CD14-positive monocyte (primary cell): ENCODE data around the gene FOXO3. TPM values are rescaled to one million over a fixed set of nuclear protein-coding genes. Genes with fewer than 3 reads are reported as not detected.

ENCODE experiments used
- DNase-seq, 3 donors: peaks; one replicate each; pipeline ENCODE4 v3.0.0-alpha.2; 2011 to 2022
- H2AFZ ChIP-seq: 2 replicates; pipeline ENCODE4 v1.6.0; 2012; ENCODE audit warnings: mild to moderate bottlenecking, low read depth, low read length, inconsistent platforms; ENCODE audit not compliant: insufficient read depth, poor library complexity, severe bottlenecking
- H3K27ac ChIP-seq, 2 donors: 1 replicate in 1 of 2; 2 replicates in 1 of 2; pipeline ENCODE4 v1.5.1; 2012 to 2013; ENCODE audit warnings: low read length in 2 of 2, control low read depth in 1 of 2, inconsistent platforms in 1 of 2, low read depth in 1 of 2, mild to moderate bottlenecking in 1 of 2
- H3K27me3 ChIP-seq, 2 donors: one replicate each; pipeline versions ENCODE4 v1.6.0 to v1.6.1; 2011 to 2013; ENCODE audit warnings: low read length in 2 of 2; ENCODE audit not compliant: control insufficient read depth in 2 of 2, insufficient read depth in 2 of 2
- H3K36me3 ChIP-seq, 2 donors: replicated peaks in 1 of 2; 1 replicate in 1 of 2; 2 replicates in 1 of 2; pipeline versions ENCODE4 v1.5.1 to v1.6.1; 2012 to 2013; ENCODE audit warnings: low read length in 2 of 2, control low read depth in 1 of 2, inconsistent platforms in 1 of 2, mild to moderate bottlenecking in 1 of 2; ENCODE audit not compliant: insufficient read depth in 2 of 2, control insufficient read depth in 1 of 2
- H3K4me1 ChIP-seq, 2 donors: 1 replicate in 1 of 2; 2 replicates in 1 of 2; pipeline versions ENCODE4 v1.5.1 to v1.6.1; 2012 to 2013; ENCODE audit warnings: low read length in 2 of 2, control low read depth in 1 of 2, inconsistent platforms in 1 of 2, mild to moderate bottlenecking in 1 of 2, moderate library complexity in 1 of 2; ENCODE audit not compliant: insufficient read depth in 2 of 2, control insufficient read depth in 1 of 2
- H3K4me2 ChIP-seq: replicated peaks from 2 replicates; pipeline ENCODE3; 2012; ENCODE audit warnings: low read length, moderate library complexity, mild to moderate bottlenecking; ENCODE audit not compliant: poor library complexity, severe bottlenecking; ENCODE audit errors: extremely low read depth
- H3K4me3 ChIP-seq, 3 experiments: fragments of 200-600 bp in 1 of 3; sonication (generic) in 1 of 3; replicated peaks in 1 of 3; 1 replicate in 2 of 3; 2 replicates in 1 of 3; pipeline ENCODE4 v1.5.1; 2011 to 2013; ENCODE audit warnings: low read length in 3 of 3, mild to moderate bottlenecking in 3 of 3, control low read depth in 2 of 3, low read depth in 2 of 3, inconsistent platforms in 1 of 3, moderate library complexity in 1 of 3
- H3K79me2 ChIP-seq: 2 replicates; pipeline ENCODE4 v1.6.0; 2012; ENCODE audit warnings: mild to moderate bottlenecking, control low read depth, inconsistent platforms, low read length, moderate library complexity; ENCODE audit not compliant: insufficient read depth
- H3K9ac ChIP-seq: 2 replicates; pipeline ENCODE4 v1.6.0; 2017; ENCODE audit warnings: low read length, mild to moderate bottlenecking; ENCODE audit not compliant: insufficient read depth, poor library complexity, severe bottlenecking
- H3K9me3 ChIP-seq, 2 donors: replicated peaks in 1 of 2; 1 replicate in 1 of 2; 2 replicates in 1 of 2; pipeline versions ENCODE4 v1.5.1 to v1.6.1; 2012 to 2013; ENCODE audit warnings: low read length in 2 of 2, control low read depth in 1 of 2; ENCODE audit not compliant: control insufficient read depth in 1 of 2, insufficient read depth in 1 of 2
- H4K20me1 ChIP-seq: 2 replicates; pipeline ENCODE4 v1.6.0; 2012; ENCODE audit warnings: mild to moderate bottlenecking, low read length, control low read depth, moderate library complexity; ENCODE audit not compliant: insufficient read depth
- H3K27ac Mint-ChIP-seq, 7 donors: one replicate each; pipeline ENCODE4 v1.8.0; 2020; ENCODE audit warnings: mild to moderate bottlenecking in 7 of 7, mixed read lengths in 7 of 7, moderate library complexity in 6 of 7, inconsistent platforms in 2 of 7
- H3K27me3 Mint-ChIP-seq, 3 donors: one replicate each; pipeline ENCODE4 v1.8.0; 2021 to 2022; ENCODE audit warnings: low read depth in 3 of 3, mild to moderate bottlenecking in 3 of 3, mixed read lengths in 3 of 3, moderate library complexity in 3 of 3, inconsistent platforms in 1 of 3
- H3K36me3 Mint-ChIP-seq, 2 donors: one replicate each; pipeline ENCODE4 v1.8.0; 2020; ENCODE audit warnings: mixed read lengths in 2 of 2, inconsistent platforms in 1 of 2, mild to moderate bottlenecking in 1 of 2
- H3K4me1 Mint-ChIP-seq: one replicate; pipeline ENCODE4 v1.8.0; 2020; ENCODE audit warnings: mild to moderate bottlenecking, mixed read lengths
- H3K4me3 Mint-ChIP-seq, 2 donors: one replicate each; pipeline ENCODE4 v1.8.0; 2020; ENCODE audit warnings: mild to moderate bottlenecking in 2 of 2, mixed read lengths in 2 of 2, moderate library complexity in 1 of 2
- H3K9me3 Mint-ChIP-seq, 7 donors: one replicate each; pipeline ENCODE4 v1.8.0; 2020 to 2022; ENCODE audit warnings: mixed read lengths in 7 of 7, mild to moderate bottlenecking in 6 of 7, moderate library complexity in 6 of 7, inconsistent platforms in 2 of 7
- WGBS: methylation state at CpG from one replicate; pipeline ENCODE4 v1.1.5; 2013; ENCODE audit warnings: missing lambda C conversion rate; ENCODE audit not compliant: insufficient coverage; 5-methylcytosine and 5-hydroxymethylcytosine counted together
- intact Hi-C, 2 donors: fragments of 100-400 bp; cut with micrococcal nuclease; formaldehyde crosslinking; loops; one replicate each; pipeline versions ENCODE4 v1.15.0 to v1.15.1; 2023
- polyA plus RNA-seq, 3 donors: library from polyadenylated mRNA; depleted of rRNA in 1 of 3; unstranded in 2 of 3; stranded (reverse) in 1 of 3; fragments of 300-500 nt in 2 of 3; fragments of >200 nt in 1 of 3; fragmentation: Illumina TruSeq in 2 of 3; gene quantifications; 1 replicate in 2 of 3; 2 replicates in 1 of 3; pipeline ENCODE4 v1.2.3, GENCODE V29; 2012 to 2021
- TF ChIP-seq, protein P1 (sequence below): fragments of 200-600 bp; IDR thresholded peaks from one replicate; pipeline ENCODE4 v1.8.0; 2022; ENCODE audit warnings: antibody characterized with exemption, mild to moderate bottlenecking

The FOXO3 gene
- polyA plus RNA-seq, 3 donors, result 15.4 to 23.2 (median 17.5) TPM

DNA sequence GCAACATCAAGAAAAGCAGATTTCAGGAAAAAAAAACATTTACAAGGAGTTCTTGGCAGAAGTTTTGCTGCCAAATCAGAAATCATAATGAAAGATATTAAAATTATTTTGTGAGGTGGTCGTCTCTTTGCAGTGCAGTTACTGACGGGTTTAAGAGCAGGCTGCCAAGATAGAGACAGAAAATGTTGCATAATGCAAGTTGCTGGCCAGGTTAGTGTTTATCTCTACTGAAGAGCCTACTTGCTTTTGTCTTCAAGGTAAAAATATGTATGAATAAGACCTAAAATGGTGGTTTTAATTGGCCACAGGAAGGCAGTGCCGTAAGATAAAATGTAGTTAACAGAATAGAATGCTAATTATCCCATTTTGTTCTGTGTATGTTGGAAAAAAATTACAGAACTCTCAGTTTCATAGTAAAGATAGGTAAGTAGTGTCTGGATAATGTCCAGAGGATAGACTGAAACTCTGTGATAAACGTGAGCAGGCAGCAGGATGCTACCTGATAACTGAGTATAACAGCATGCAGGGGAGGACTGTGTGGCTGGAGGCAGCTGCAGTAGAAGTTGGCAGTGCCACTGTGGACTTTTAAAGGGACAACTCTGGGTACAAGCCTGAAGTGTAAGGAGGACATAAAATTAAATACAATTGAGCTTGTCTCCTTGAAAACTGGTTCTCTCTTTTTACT lies 13.9 kb downstream of the FOXO3 start:
- Mint-ChIP-seq H3K27ac (peak overlapping the region in 1 of 7 donors; percentile 62), H3K4me3 (no peak overlapping the region), H3K36me3 (peaks cover 53 to 68% of the 10 kb centered on the region in 2 donors), H3K27me3 (peaks cover 0 to 5% (median 0%) of the 10 kb centered on the region in 3 donors), H3K9me3 (no peaks in the 10 kb centered on the region), H3K4me1 (peaks cover 63% of the 10 kb centered on the region)
- peaks cover 92% of the 10 kb centered on the region for H3K79me2 ChIP-seq
- H3K9ac ChIP-seq, result no peak overlapping the region
- no peaks in the 10 kb centered on the region for H3K27me3 ChIP-seq
- H2AFZ ChIP-seq, result no peak overlapping the region
- H3K4me2 ChIP-seq, result no peak overlapping the region
- intact Hi-C loops, result no loop called here
- 63% methylated on average over 2 of the region's 4 CpGs for WGBS
- peaks cover 98% of the 10 kb centered on the region for H4K20me1 ChIP-seq
- peaks cover 26 to 31% of the 10 kb centered on the region in 2 donors for H3K4me1 ChIP-seq
- H3K27ac ChIP-seq, result no peak overlapping the region
- H3K36me3 ChIP-seq, result peaks cover 21 to 55% of the 10 kb centered on the region in 2 donors
- no peaks in the 10 kb centered on the region for H3K9me3 ChIP-seq
- no peak overlapping the region for H3K4me3 ChIP-seq
- TF ChIP-seq, protein P1, sequence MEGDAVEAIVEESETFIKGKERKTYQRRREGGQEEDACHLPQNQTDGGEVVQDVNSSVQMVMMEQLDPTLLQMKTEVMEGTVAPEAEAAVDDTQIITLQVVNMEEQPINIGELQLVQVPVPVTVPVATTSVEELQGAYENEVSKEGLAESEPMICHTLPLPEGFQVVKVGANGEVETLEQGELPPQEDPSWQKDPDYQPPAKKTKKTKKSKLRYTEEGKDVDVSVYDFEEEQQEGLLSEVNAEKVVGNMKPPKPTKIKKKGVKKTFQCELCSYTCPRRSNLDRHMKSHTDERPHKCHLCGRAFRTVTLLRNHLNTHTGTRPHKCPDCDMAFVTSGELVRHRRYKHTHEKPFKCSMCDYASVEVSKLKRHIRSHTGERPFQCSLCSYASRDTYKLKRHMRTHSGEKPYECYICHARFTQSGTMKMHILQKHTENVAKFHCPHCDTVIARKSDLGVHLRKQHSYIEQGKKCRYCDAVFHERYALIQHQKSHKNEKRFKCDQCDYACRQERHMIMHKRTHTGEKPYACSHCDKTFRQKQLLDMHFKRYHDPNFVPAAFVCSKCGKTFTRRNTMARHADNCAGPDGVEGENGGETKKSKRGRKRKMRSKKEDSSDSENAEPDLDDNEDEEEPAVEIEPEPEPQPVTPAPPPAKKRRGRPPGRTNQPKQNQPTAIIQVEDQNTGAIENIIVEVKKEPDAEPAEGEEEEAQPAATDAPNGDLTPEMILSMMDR, result no peak
- no peak for DNase-seq

DNA sequence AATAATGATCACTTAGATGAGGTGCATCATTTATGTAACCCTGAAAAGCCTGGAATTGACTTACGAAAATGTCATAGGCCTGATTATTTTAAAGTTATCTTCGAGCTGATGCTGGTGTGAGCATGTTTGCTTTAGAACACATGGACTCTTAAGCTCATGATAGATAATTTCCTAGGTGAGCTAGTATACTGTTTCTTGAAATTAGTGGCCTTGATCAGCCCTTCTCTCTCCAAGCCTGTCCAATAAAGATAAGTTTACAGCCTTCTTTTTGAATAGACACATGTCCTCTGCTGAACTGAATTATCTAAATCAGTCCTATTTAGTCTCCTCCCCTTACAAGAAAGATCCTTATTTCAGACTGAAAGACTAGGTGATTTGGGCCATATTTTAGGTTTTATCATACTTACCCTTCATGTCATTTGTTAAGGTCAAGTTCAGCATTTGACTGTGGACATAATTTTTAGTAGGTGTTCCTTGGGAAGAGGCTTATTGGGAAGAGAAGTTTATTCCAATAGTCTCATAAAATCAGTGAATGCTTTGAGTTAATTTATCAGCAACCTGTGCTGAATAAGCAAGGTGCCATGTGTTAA lies 15.3 kb downstream of the FOXO3 start:
- Histone ChIP-seq H3K9me3 (no peaks in the 10 kb centered on the region), H3K4me3 (peak overlapping the region in 1 of 3 experiments; percentile 23), H2AFZ (no peak overlapping the region), H4K20me1 (peaks cover 98% of the 10 kb centered on the region), H3K4me1 (peaks cover 34 to 40% of the 10 kb centered on the region in 2 donors), H3K9ac (no peak overlapping the region), H3K79me2 (peaks cover 92% of the 10 kb centered on the region), H3K36me3 (peaks cover 12 to 42% of the 10 kb centered on the region in 2 donors), H3K4me2 (peak overlapping the region; percentile 35), H3K27ac (peak overlapping the region in 1 of 2 donors; percentile 67), H3K27me3 (no peaks in the 10 kb centered on the region)
- Mint-ChIP-seq H3K36me3 (peaks cover 45 to 54% of the 10 kb centered on the region in 2 donors), H3K27me3 (peaks cover 0 to 3% (median 0%) of the 10 kb centered on the region in 3 donors), H3K9me3 (no peaks in the 10 kb centered on the region), H3K4me3 (no peak overlapping the region), H3K27ac (peak overlapping the region in 5 of 7 donors; percentile 15 to 92 (median 85)), H3K4me1 (peaks cover 75% of the 10 kb centered on the region)
- TF ChIP-seq, protein P1, result no peak
- WGBS, result 100% methylated on average over 1 of the region's 2 CpGs
- DNase-seq, result no peak
- intact Hi-C loops, result no loop called here
